H1 (cell line): Measurements from ENCODE around the gene MACROD2. TPM values are rescaled to one million over a fixed set of nuclear protein-coding genes. Genes with fewer than 3 reads are reported as not detected.

ENCODE experiments used
- CTCF ChIA-PET: fragments of 300-600 bp; sonication (Branson Sonifier 250); formaldehyde crosslinking; loops from one replicate; lab custom pipeline; 2021; ENCODE audit not compliant: partially characterized antibody; lab: Charles Lee
- POLR2A ChIA-PET: fragments of 300-600 bp; sonication (Branson Sonifier 250); formaldehyde crosslinking; loops from one replicate; lab custom pipeline; 2021; ENCODE audit warnings: inconsistent platforms; ENCODE audit not compliant: partially characterized antibody; lab: Charles Lee
- DNase-seq, 2 experiments: peaks; one replicate each; pipeline versions ENCODE4 v3.0.0 to v3.0.0-alpha.2; 2010 to 2022; ENCODE audit warnings: low spot score in 2 of 2, low read depth in 1 of 2, mixed read lengths in 1 of 2
- FAIRE-seq: peaks from 2 replicates; lab custom pipeline; 2011; peaks lifted over from hg19 to GRCh38; lab: Jason Lieb, UNC
- H2AFZ ChIP-seq: 2 replicates; pipeline ENCODE4 v1.8.1; 2012; ENCODE audit warnings: low read length, inconsistent platforms
- H2AK5ac ChIP-seq: 2 replicates; pipeline ENCODE4 v1.6.1; 2013; ENCODE audit warnings: low read depth, low read length
- H2BK120ac ChIP-seq: replicated peaks from 2 replicates; pipeline ENCODE3; 2013; ENCODE audit warnings: low read depth, low read length, inconsistent platforms
- H2BK12ac ChIP-seq: 2 replicates; pipeline ENCODE4 v1.6.1; 2013; ENCODE audit warnings: low read depth, low read length
- H2BK15ac ChIP-seq: 2 replicates; pipeline ENCODE4 v1.6.1; 2013; ENCODE audit warnings: low read length
- H2BK20ac ChIP-seq: 2 replicates; pipeline ENCODE4 v1.6.1; 2013; ENCODE audit warnings: low read length
- H2BK5ac ChIP-seq: 2 replicates; pipeline ENCODE4 v1.6.1; 2013; ENCODE audit warnings: low read depth, low read length
- H3K14ac ChIP-seq: 2 replicates; pipeline ENCODE4 v1.6.1; 2013; ENCODE audit warnings: inconsistent platforms; ENCODE audit not compliant: insufficient read length
- H3K18ac ChIP-seq: 2 replicates; pipeline ENCODE4 v1.6.1; 2013; ENCODE audit warnings: low read length; ENCODE audit errors: extremely low read depth
- H3K23ac ChIP-seq: 2 replicates; pipeline ENCODE4 v1.6.1; 2013; ENCODE audit warnings: inconsistent platforms; ENCODE audit not compliant: insufficient read length
- H3K23me2 ChIP-seq: 2 replicates; pipeline ENCODE4 v1.6.1; 2013; ENCODE audit warnings: low read depth, low read length
- H3K27ac ChIP-seq: 2 replicates; pipeline ENCODE4 v1.6.1; 2011; ENCODE audit warnings: low read depth, low read length, inconsistent platforms
- H3K27me3 ChIP-seq, 4 experiments: replicated peaks in 1 of 4; 1 replicate in 1 of 4; 2 replicates in 3 of 4; pipeline versions ENCODE4 v1.6.1 to v1.8.1; 2011 to 2013; ENCODE audit warnings: low read length in 3 of 4, mild to moderate bottlenecking in 3 of 4, inconsistent platforms in 2 of 4, mixed read lengths in 2 of 4, moderate library complexity in 1 of 4; ENCODE audit not compliant: control insufficient read depth in 3 of 4, insufficient read depth in 3 of 4; ENCODE audit errors: extremely low read depth in 1 of 4
- H3K36me3 ChIP-seq, 4 experiments: 2 replicates each; pipeline versions ENCODE4 v1.6.1 to v1.8.1; 2011 to 2013; ENCODE audit warnings: mild to moderate bottlenecking in 4 of 4, low read length in 3 of 4, moderate library complexity in 2 of 4, control low read depth in 1 of 4, inconsistent platforms in 1 of 4; ENCODE audit not compliant: insufficient read depth in 4 of 4, control insufficient read depth in 2 of 4
- H3K4ac ChIP-seq: replicated peaks from 2 replicates; pipeline ENCODE3; 2013; ENCODE audit warnings: low read length, low read depth, mixed read lengths, inconsistent platforms; ENCODE audit not compliant: insufficient read length
- H3K4me1 ChIP-seq, 4 experiments: replicated peaks in 1 of 4; 1 replicate in 1 of 4; 2 replicates in 3 of 4; pipeline versions ENCODE4 v1.6.1 to v1.8.1; 2011 to 2013; ENCODE audit warnings: low read length in 3 of 4, inconsistent platforms in 2 of 4, mixed read lengths in 1 of 4; ENCODE audit not compliant: insufficient read depth in 4 of 4, control insufficient read depth in 3 of 4
- H3K4me2 ChIP-seq, 2 experiments: 2 replicates each; pipeline versions ENCODE4 v1.6.1 to v1.8.1; 2011 to 2013; ENCODE audit warnings: low read depth in 2 of 2, low read length in 2 of 2, control low read depth in 1 of 2, inconsistent platforms in 1 of 2, mild to moderate bottlenecking in 1 of 2; ENCODE audit not compliant: insufficient read depth in 1 of 2
- H3K4me3 ChIP-seq, 4 experiments: fragments of 200-600, 300-600 bp in 1 of 4; sonication (generic), shearing (Covaris generic), sonication (Bioruptor Twin) in 1 of 4; 2 replicates each; pipeline versions ENCODE4 v1.5.1 to v1.8.1; 2011 to 2016; ENCODE audit warnings: low read length in 4 of 4, low read depth in 3 of 4, control low read depth in 2 of 4, inconsistent platforms in 2 of 4, mild to moderate bottlenecking in 2 of 4, mixed read lengths in 1 of 4, moderate library complexity in 1 of 4; ENCODE audit not compliant: insufficient read depth in 2 of 4; ENCODE audit errors: extremely low read depth in 1 of 4
- H3K56ac ChIP-seq: replicated peaks from 2 replicates; pipeline ENCODE3; 2013; ENCODE audit warnings: low read depth, mild to moderate bottlenecking, mixed read lengths, low read length, inconsistent platforms; ENCODE audit not compliant: insufficient read length
- H3K79me1 ChIP-seq: 2 replicates; pipeline ENCODE4 v1.6.1; 2013; ENCODE audit warnings: low read depth, low read length, control low read depth
- H3K79me2 ChIP-seq, 2 experiments: 2 replicates each; pipeline versions ENCODE4 v1.6.1 to v1.8.1; 2012 to 2013; ENCODE audit warnings: low read length in 2 of 2, mild to moderate bottlenecking in 2 of 2, inconsistent platforms in 1 of 2; ENCODE audit not compliant: insufficient read depth in 2 of 2, control insufficient read depth in 1 of 2
- H3K9ac ChIP-seq, 4 experiments: replicated peaks in 1 of 4; 1 replicate in 1 of 4; 2 replicates in 3 of 4; pipeline versions ENCODE4 v1.6.1 to v1.8.1; 2011 to 2013; ENCODE audit warnings: low read depth in 3 of 4, low read length in 3 of 4, control low read depth in 2 of 4, mild to moderate bottlenecking in 2 of 4, moderate library complexity in 2 of 4, inconsistent platforms in 1 of 4; ENCODE audit errors: extremely low read depth in 1 of 4
- H3K9me3 ChIP-seq, 2 experiments: 2 replicates each; pipeline versions ENCODE4 v1.6.1 to v1.8.1; 2012 to 2013; ENCODE audit warnings: mild to moderate bottlenecking in 2 of 2, moderate library complexity in 2 of 2, control low read depth in 1 of 2, inconsistent platforms in 1 of 2, low read depth in 1 of 2, low read length in 1 of 2, mixed read lengths in 1 of 2; ENCODE audit not compliant: insufficient read depth in 2 of 2
- H4K20me1 ChIP-seq, 2 experiments: replicated peaks in 1 of 2; 2 replicates each; pipeline versions ENCODE3 to v1.8.1; 2011 to 2013; ENCODE audit warnings: inconsistent platforms in 2 of 2, low read length in 2 of 2, mild to moderate bottlenecking in 1 of 2; ENCODE audit not compliant: insufficient read depth in 2 of 2, control insufficient read depth in 1 of 2
- H4K5ac ChIP-seq: 2 replicates; pipeline ENCODE4 v1.6.1; 2013; ENCODE audit warnings: low read length, low read depth, mixed read lengths, inconsistent platforms; ENCODE audit not compliant: insufficient read length
- H4K8ac ChIP-seq: 2 replicates; pipeline ENCODE4 v1.8.0; 2013; ENCODE audit warnings: mild to moderate bottlenecking, moderate library complexity, low read length, inconsistent platforms; ENCODE audit not compliant: insufficient read depth; ENCODE audit errors: extremely low read depth
- H4K91ac ChIP-seq: replicated peaks from 2 replicates; pipeline ENCODE3; 2013; ENCODE audit warnings: low read length, mixed read lengths, inconsistent platforms; ENCODE audit not compliant: insufficient read length
- MAFK ChIP-seq: IDR thresholded peaks from 2 replicates; pipeline ENCODE4 v1.6.1; 2012; ENCODE audit warnings: low read depth, mild to moderate bottlenecking, improper control_type of control experiment, low read length
- NRF1 ChIP-seq: IDR thresholded peaks from 2 replicates; pipeline ENCODE4 v1.6.1; 2011; ENCODE audit warnings: mild to moderate bottlenecking, low read depth, low read length, improper control_type of control experiment
- WGBS, 2 experiments: shearing (Covaris generic) in 1 of 2; methylation state at CpG; one replicate each; pipeline versions ENCODE4 v1.1.6 to v1.1.7; 2013 to 2015; ENCODE audit warnings: low lambda C conversion rate in 2 of 2, mixed read lengths in 2 of 2, inconsistent platforms in 1 of 2, low coverage in 1 of 2, missing lambda C conversion rate in 1 of 2; ENCODE audit not compliant: insufficient replicate concordance in 2 of 2, insufficient coverage in 1 of 2, insufficient read length in 1 of 2; ENCODE audit errors: extremely low coverage in 1 of 2, missing lambda C conversion rate in 1 of 2; 5-methylcytosine and 5-hydroxymethylcytosine counted together
- polyA plus RNA-seq, 7 experiments: library from polyadenylated mRNA; depleted of rRNA in 3 of 7; stranded (reverse) in 5 of 7; unstranded in 2 of 7; fragments of >200 nt in 5 of 7; fragments of 200-250 nt in 2 of 7; gene quantifications; 1 replicate in 5 of 7; 2 replicates in 1 of 7; 4 replicates in 1 of 7; pipeline versions ENCODE4 v1.2.1 to v1.2.3, GENCODE V29; 2011 to 2013; ENCODE audit warnings: missing spikeins in 2 of 7, mixed read lengths in 2 of 7
- total RNA-seq: library from RNA; stranded (reverse); fragmentation: NEBNext Ultra II Directional; extraction: Animal tissue kit (Norgen Biotek cat#: 25700); gene quantifications from 2 replicates; pipeline ENCODE4 v1.2.1, GENCODE V29; 2021

The MACROD2 gene
- total and polyA plus RNA-seq, 2 of the 8 experiments (the other 6 are each of a cell fraction or from before 2014, with no cell fraction given): 0.70 to 3.9 TPM

DNA sequence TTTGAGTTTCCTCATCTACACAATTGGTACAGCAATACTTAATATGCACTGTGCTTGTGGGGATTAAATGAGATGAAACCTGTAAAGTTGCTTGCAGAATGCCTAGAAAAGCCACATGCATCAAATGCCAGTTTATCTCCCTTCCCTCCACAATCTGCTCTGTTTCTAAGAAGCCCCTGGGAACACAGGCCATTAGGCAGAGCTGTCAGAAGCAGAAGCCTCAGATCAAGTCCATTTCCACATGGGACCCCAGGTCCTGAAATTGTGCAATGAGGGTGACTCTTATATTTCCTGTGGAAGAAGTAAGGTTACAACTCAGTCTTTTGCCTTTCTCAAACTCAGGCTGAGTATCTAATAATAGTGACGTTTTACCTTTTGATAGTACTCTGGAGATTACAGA, 1840.5 kb downstream of the MACROD2 start:
- H3K9me3 ChIP-seq: no peaks in the 10 kb centered on the region
- no peak overlapping the region for H2BK12ac ChIP-seq
- H3K9ac ChIP-seq: no peak overlapping the region
- H4K5ac ChIP-seq: no peak overlapping the region
- H3K27ac ChIP-seq: no peak overlapping the region
- no peak overlapping the region for H3K4me2 ChIP-seq
- no peaks in the 10 kb centered on the region for H3K36me3 ChIP-seq
- H3K23me2 ChIP-seq: no peaks in the 10 kb centered on the region
- H3K14ac ChIP-seq: no peak overlapping the region
- DNase-seq: no peak
- H3K27me3 ChIP-seq: no peaks in the 10 kb centered on the region
- no peak overlapping the region for H2BK15ac ChIP-seq
- H3K23ac ChIP-seq: no peak overlapping the region
- CTCF ChIA-PET: interaction anchor here (1.0 to 1.4 kb wide), 2 partner anchors 8 to 344 kb away, joined by 3 read pairs; no protein-coding TSS in a partner anchor
- no peak overlapping the region for H3K18ac ChIP-seq
- WGBS, 2 experiments: 92% methylated on average over 1 of the region's 1 CpG; no CpG with 5 or more reads in 1 of the 2 experiments
- no peak overlapping the region for H4K91ac ChIP-seq
- POLR2A ChIA-PET: no interaction called here
- no peaks in the 10 kb centered on the region for H3K79me2 ChIP-seq
- no peaks in the 10 kb centered on the region for H4K20me1 ChIP-seq
- H3K4me1 ChIP-seq: no peaks in the 10 kb centered on the region
- no peak for FAIRE-seq
- no peak overlapping the region for H3K4ac ChIP-seq
- H3K4me3 ChIP-seq: no peak overlapping the region
- no peak overlapping the region for H2BK120ac ChIP-seq
- H4K8ac ChIP-seq: no peak overlapping the region
- H3K56ac ChIP-seq: no peak overlapping the region
- H2AFZ ChIP-seq: no peak overlapping the region
- H3K79me1 ChIP-seq: no peaks in the 10 kb centered on the region
- TF ChIP-seq MAFK: no peak
- TF ChIP-seq NRF1: no peak
- TF ChIP-seq, all 59 proteins: peak for 0
- Histone ChIP-seq H2BK20ac (no peak overlapping the region), H2BK5ac (no peak overlapping the region), H2AK5ac (no peak overlapping the region)
